ENCODE data around the gene TANC1. TPM values are rescaled to one million over a fixed set of nuclear protein-coding genes. Genes with fewer than 3 reads are reported as not detected.

The TANC1 gene
- total RNA-seq, 1 experiment from 2014 or later = 2.5 TPM

GRCh38 chr2:159252905-159253304 is 284.5 kb downstream of the TANC1 start:
- no CpG with 5 or more reads among the region's 4 CpGs for WGBS (ENCODE audit: extremely low coverage, insufficient read length, low lambda C conversion rate)
- Mint-ChIP-seq H3K27ac (no peak overlapping the region), H3K4me3 (no peak overlapping the region), H3K4me1 (no peaks in the 10 kb centered on the region), H3K36me3 (ENCODE audit: insufficient read depth in 1 of 3, low read depth in 3 of 3) (peaks cover 0 to 3% (median 0%) of the 10 kb centered on the region in 3 experiments; a peak in 1 of 7 replicates), H3K27me3 (ENCODE audit: low read depth) (no peaks in the 10 kb centered on the region), H3K9me3 (no peaks in the 10 kb centered on the region)
- Histone ChIP-seq H2BK5ac (ENCODE audit: insufficient read length, low read length) (no peak overlapping the region), H3K79me2 (ENCODE audit: insufficient read depth, low read length) (no peaks in the 10 kb centered on the region), H3K14ac (ENCODE audit: insufficient read depth, low read length) (no peak overlapping the region), H4K20me1 (ENCODE audit: control insufficient read depth, insufficient read depth, insufficient read length) (no peaks in the 10 kb centered on the region), H4K91ac (ENCODE audit: insufficient read length, low read depth, low read length) (no peak overlapping the region), H2BK12ac (ENCODE audit: insufficient read length, low read depth, low read length) (no peak overlapping the region), H4K8ac (replicated peaks; ENCODE audit: insufficient read length, low read depth, low read length) (no peak overlapping the region), H3K4me1 (ENCODE audit: insufficient read depth, low read length) (no peaks in the 10 kb centered on the region), H4K5ac (ENCODE audit: insufficient read length, low read depth, low read length) (no peak overlapping the region), H3K4me2 (ENCODE audit: insufficient read depth, insufficient read length, low read length) (no peak overlapping the region), H3K27ac (ENCODE audit: insufficient read length, low read depth, low read length) (no peak overlapping the region), H2BK20ac (ENCODE audit: low read depth, low read length, poor library complexity, severe bottlenecking) (no peak overlapping the region), H3K18ac (ENCODE audit: insufficient read length, low read depth, low read length) (no peak overlapping the region), H2AFZ (ENCODE audit: low read length) (no peak overlapping the region), H3K9me3 (ENCODE audit: control insufficient read depth, low read depth, low read length) (no peaks in the 10 kb centered on the region), H3K23me2 (ENCODE audit: insufficient read length, low read depth, low read length, poor library complexity, severe bottlenecking) (no peaks in the 10 kb centered on the region), H3K4ac (ENCODE audit: low read depth, low read length) (no peak overlapping the region), H3K27me3 (ENCODE audit: insufficient read depth, low read length) (no peaks in the 10 kb centered on the region), H3K9ac (ENCODE audit: extremely low read depth, insufficient read length, low read length) (no peak overlapping the region), H2BK15ac (ENCODE audit: low read depth, low read length) (no peak overlapping the region), H3K79me1 (ENCODE audit: insufficient read depth, low read depth, low read length, poor library complexity, severe bottlenecking) (no peaks in the 10 kb centered on the region), H2AK5ac (ENCODE audit: insufficient read length, low read length) (no peak overlapping the region), H3K23ac (ENCODE audit: insufficient read length, low read depth, low read length) (no peak overlapping the region), H3K56ac (ENCODE audit: insufficient read length, low read depth, low read length) (no peak overlapping the region), H3T11ph (ENCODE audit: low read length) (no peak overlapping the region), H2BK120ac (ENCODE audit: low read depth, low read length, poor library complexity, severe bottlenecking) (no peak overlapping the region)
- no peak for TF ChIP-seq CTCF (conservative IDR thresholded peaks at IDR 0.05)
- DNase-seq = no peak
